Lower lobe of right lung (tissue), 2 donors: ENCODE data around the gene ADAP1. TPM values are rescaled to one million over a fixed set of nuclear protein-coding genes. Genes with fewer than 3 reads are reported as not detected.
"Not testable (repeated sequence)": the region's sequence is repeated elsewhere in the genome, so short reads cannot be mapped to it uniquely, and the experiment has no call there.

Experiments used
- ATAC-seq, 2 donors: fragments of 200-7000 bp; cut with Tn5 transposase; one replicate each; pipeline ENCODE4 v1.9.1; 2020 to 2022; ENCODE audit warnings: mild to moderate bottlenecking in 2 of 2, moderate library complexity in 2 of 2
- DNase-seq: peaks from one replicate; pipeline ENCODE4 v3.0.0-alpha.2; 2020
- H3K27ac ChIP-seq: fragments of 200-600 bp; one replicate; pipeline ENCODE4 v1.8.0; 2022
- H3K27me3 ChIP-seq: fragments of 200-600 bp; one replicate; pipeline ENCODE4 v1.8.0; 2022; ENCODE audit warnings: low read depth
- H3K36me3 ChIP-seq: fragments of 200-600 bp; one replicate; pipeline ENCODE4 v1.8.0; 2022; ENCODE audit warnings: mild to moderate bottlenecking
- H3K4me1 ChIP-seq: fragments of 200-600 bp; one replicate; pipeline ENCODE4 v1.8.0; 2022
- H3K4me3 ChIP-seq: fragments of 200-600 bp; one replicate; pipeline ENCODE4 v1.8.0; 2022; ENCODE audit warnings: mild to moderate bottlenecking
- H3K9me3 ChIP-seq: fragments of 200-600 bp; one replicate; pipeline ENCODE4 v1.8.0; 2022
- CTCF ChIP-seq: fragments of 200-600 bp; IDR thresholded peaks from one replicate; pipeline ENCODE4 v1.8.0; 2022; ENCODE audit warnings: antibody characterized with exemption, mild to moderate bottlenecking
- intact Hi-C: fragments of 100-400 bp; cut with DNase I; formaldehyde crosslinking; loops from one replicate; pipeline ENCODE4 v1.11.0; 2022
- total RNA-seq: library from RNA; stranded (reverse); fragmentation: NEBNext Ultra II Directional; extraction: Animal tissue kit (Norgen Biotek cat#: 25700); gene quantifications from one replicate; pipeline ENCODE4 v1.2.1, GENCODE V29; 2021
- donor health status: DM: no; HTN: yes; CAD: no; lungs with severe emphysema.

The ADAP1 gene
- total RNA-seq, 1 donor from 2014 or later, result 33.9 TPM

GRCh38 chr7:960269-960871 is 5.9 kb upstream of the ADAP1 start:
- no peaks in the 10 kb centered on the region for H3K36me3 ChIP-seq
- H3K4me3 ChIP-seq, result no peak overlapping the region
- TF ChIP-seq CTCF, result no peak
- H3K9me3 ChIP-seq, result no peaks in the 10 kb centered on the region
- ATAC-seq, result no peak
- peaks cover 9% of the 10 kb centered on the region for H3K27me3 ChIP-seq
- peak; percentile 40 for DNase-seq
- no peak overlapping the region for H3K27ac ChIP-seq
- H3K4me1 ChIP-seq, result peaks cover 34% of the 10 kb centered on the region
- intact Hi-C loops, result no loop called here

- H3K36me3 ChIP-seq, H3K4me3 ChIP-seq, H3K27me3 ChIP-seq, H3K27ac ChIP-seq, intact Hi-C loops, H3K9me3 ChIP-seq, ATAC-seq: not testable (repeated sequence)
- peaks cover 32% of the 10 kb centered on the region for H3K4me1 ChIP-seq
- DNase-seq, result peak; percentile 17
These were observed 5.3 kb upstream of the ADAP1 start for GRCh38 chr7:959740-960139.

- ATAC-seq, result no peak
These were observed 4.8 kb upstream of the ADAP1 start for GRCh38 chr7:959271-959670.

GRCh38 chr7:958221-959200 is 4.0 kb upstream of the ADAP1 start:
- H3K9me3 ChIP-seq, result no peaks in the 10 kb centered on the region
- H3K4me3 ChIP-seq, result no peak overlapping the region
- H3K27me3 ChIP-seq, result peaks cover 13% of the 10 kb centered on the region
- H3K27ac ChIP-seq, result no peak overlapping the region
- TF ChIP-seq CTCF, result no peak
- no peaks in the 10 kb centered on the region for H3K36me3 ChIP-seq
- intact Hi-C loops, result no loop called here
- peaks cover 23% of the 10 kb centered on the region for H3K4me1 ChIP-seq
- ATAC-seq, result no peak
- DNase-seq, result peak; percentile 32

More at GRCh38 chr7:959271-959670, 4.8 kb upstream of the ADAP1 start:
- no peak overlapping the region for H3K4me3 ChIP-seq
- H3K9me3 ChIP-seq, result no peaks in the 10 kb centered on the region
- peaks cover 28% of the 10 kb centered on the region for H3K4me1 ChIP-seq
- intact Hi-C loops, result no loop called here
- no peak overlapping the region for H3K27ac ChIP-seq
- peak; percentile 41 for DNase-seq
- no peaks in the 10 kb centered on the region for H3K36me3 ChIP-seq
- H3K27me3 ChIP-seq, result peaks cover 9% of the 10 kb centered on the region
- TF ChIP-seq CTCF, result no peak

GRCh38 chr7:957418-958220 is 3.1 kb upstream of the ADAP1 start:
- intact Hi-C loops, result no loop called here
- H3K4me3 ChIP-seq, result no peak overlapping the region
- H3K9me3 ChIP-seq, result no peaks in the 10 kb centered on the region
- H3K4me1 ChIP-seq, result peaks cover 23% of the 10 kb centered on the region
- DNase-seq (peak; percentile 79), ATAC-seq (peak; percentile 13 to 46)
- no peak for TF ChIP-seq CTCF
- no peak overlapping the region for H3K27ac ChIP-seq
- H3K27me3 ChIP-seq, result peaks cover 20% of the 10 kb centered on the region
- no peaks in the 10 kb centered on the region for H3K36me3 ChIP-seq
